Stomach (tissue), 4 donors: ENCODE measurements around the gene NCOA3.

Source experiments
- CTCF ChIP-seq, 7 experiments: fragments of 450-650 bp in 4 of 7; fragments of 200-600 bp in 3 of 7; sonication (generic) in 3 of 7; IDR thresholded peaks; one replicate each; pipeline ENCODE4 v1.5.1; 2016 to 2019; ENCODE audit warnings: antibody characterized with exemption in 7 of 7, control low read depth in 2 of 7, mild to moderate bottlenecking in 1 of 7
- EP300 ChIP-seq: sonication (generic); formaldehyde crosslinking; IDR thresholded peaks from one replicate; pipeline ENCODE4 v1.6.1; 2017; ENCODE audit warnings: antibody characterized with exemption
- POLR2A ChIP-seq, 4 donors: fragments of 450-650 bp; IDR thresholded peaks; one replicate each; pipeline ENCODE4 v1.6.1; 2016; ENCODE audit warnings: antibody characterized with exemption in 4 of 4, control low read depth in 2 of 4, mild to moderate bottlenecking in 1 of 4, moderate library complexity in 1 of 4
- POLR2AphosphoS5 ChIP-seq, 3 donors: sonication (generic); formaldehyde crosslinking; IDR thresholded peaks; one replicate each; pipeline ENCODE4 v1.6.1; 2016; ENCODE audit warnings: antibody characterized with exemption in 3 of 3

DNA sequence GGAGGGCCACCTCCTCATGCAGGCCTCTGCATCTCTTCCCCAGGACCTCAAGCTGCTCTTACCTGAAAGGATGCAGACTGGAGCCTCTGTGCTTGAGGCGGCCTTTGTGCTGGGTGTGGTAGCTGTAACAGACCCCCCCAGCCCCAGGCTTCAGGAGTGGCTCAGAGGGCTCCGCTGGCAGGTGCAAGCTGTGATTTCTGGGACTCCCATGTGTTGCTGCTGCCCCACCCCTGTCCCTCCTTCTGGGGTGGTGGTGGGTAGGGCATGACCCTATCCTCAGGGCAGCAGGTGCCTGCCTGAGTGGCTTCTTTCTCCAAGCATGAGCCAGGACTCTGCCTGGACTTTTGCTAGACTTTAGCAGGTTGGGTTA is 162.4 kb downstream of the NCOA3 start:
- TF ChIP-seq EP300 (no peak), CTCF (IDR thresholded peaks at IDR 0.05) (no peak), POLR2AphosphoS5 (IDR thresholded peaks at IDR 0.05) (no peak), POLR2A (IDR thresholded peaks at IDR 0.05) (no peak)
